H1 (cell line): Measurements from ENCODE around the gene SS18L1. TPM values are rescaled to one million over a fixed set of nuclear protein-coding genes. Genes with fewer than 3 reads are reported as not detected.

Experiments used
- CTCF ChIA-PET: fragments of 300-600 bp; sonication (Branson Sonifier 250); formaldehyde crosslinking; loops from one replicate; lab custom pipeline; 2021; ENCODE audit not compliant: partially characterized antibody; lab: Charles Lee
- POLR2A ChIA-PET: fragments of 300-600 bp; sonication (Branson Sonifier 250); formaldehyde crosslinking; loops from one replicate; lab custom pipeline; 2021; ENCODE audit warnings: inconsistent platforms; ENCODE audit not compliant: partially characterized antibody; lab: Charles Lee
- DNase-seq, 2 experiments: peaks; one replicate each; pipeline versions ENCODE4 v3.0.0 to v3.0.0-alpha.2; 2010 to 2022; ENCODE audit warnings: low spot score in 2 of 2, low read depth in 1 of 2, mixed read lengths in 1 of 2
- FAIRE-seq: peaks from 2 replicates; lab custom pipeline; 2011; peaks lifted over from hg19 to GRCh38; lab: Jason Lieb, UNC
- H2AFZ ChIP-seq: 2 replicates; pipeline ENCODE4 v1.8.1; 2012; ENCODE audit warnings: low read length, inconsistent platforms
- H2AK5ac ChIP-seq: 2 replicates; pipeline ENCODE4 v1.6.1; 2013; ENCODE audit warnings: low read depth, low read length
- H2BK120ac ChIP-seq: replicated peaks from 2 replicates; pipeline ENCODE3; 2013; ENCODE audit warnings: low read depth, low read length, inconsistent platforms
- H2BK12ac ChIP-seq: 2 replicates; pipeline ENCODE4 v1.6.1; 2013; ENCODE audit warnings: low read depth, low read length
- H2BK15ac ChIP-seq: 2 replicates; pipeline ENCODE4 v1.6.1; 2013; ENCODE audit warnings: low read length
- H2BK20ac ChIP-seq: 2 replicates; pipeline ENCODE4 v1.6.1; 2013; ENCODE audit warnings: low read length
- H2BK5ac ChIP-seq: 2 replicates; pipeline ENCODE4 v1.6.1; 2013; ENCODE audit warnings: low read depth, low read length
- H3K14ac ChIP-seq: 2 replicates; pipeline ENCODE4 v1.6.1; 2013; ENCODE audit warnings: inconsistent platforms; ENCODE audit not compliant: insufficient read length
- H3K18ac ChIP-seq: 2 replicates; pipeline ENCODE4 v1.6.1; 2013; ENCODE audit warnings: low read length; ENCODE audit errors: extremely low read depth
- H3K23ac ChIP-seq: 2 replicates; pipeline ENCODE4 v1.6.1; 2013; ENCODE audit warnings: inconsistent platforms; ENCODE audit not compliant: insufficient read length
- H3K23me2 ChIP-seq: 2 replicates; pipeline ENCODE4 v1.6.1; 2013; ENCODE audit warnings: low read depth, low read length
- H3K27ac ChIP-seq: 2 replicates; pipeline ENCODE4 v1.6.1; 2011; ENCODE audit warnings: low read depth, low read length, inconsistent platforms
- H3K27me3 ChIP-seq, 4 experiments: replicated peaks in 1 of 4; 1 replicate in 1 of 4; 2 replicates in 3 of 4; pipeline versions ENCODE4 v1.6.1 to v1.8.1; 2011 to 2013; ENCODE audit warnings: low read length in 3 of 4, mild to moderate bottlenecking in 3 of 4, inconsistent platforms in 2 of 4, mixed read lengths in 2 of 4, moderate library complexity in 1 of 4; ENCODE audit not compliant: control insufficient read depth in 3 of 4, insufficient read depth in 3 of 4; ENCODE audit errors: extremely low read depth in 1 of 4
- H3K36me3 ChIP-seq, 4 experiments: 2 replicates each; pipeline versions ENCODE4 v1.6.1 to v1.8.1; 2011 to 2013; ENCODE audit warnings: mild to moderate bottlenecking in 4 of 4, low read length in 3 of 4, moderate library complexity in 2 of 4, control low read depth in 1 of 4, inconsistent platforms in 1 of 4; ENCODE audit not compliant: insufficient read depth in 4 of 4, control insufficient read depth in 2 of 4
- H3K4ac ChIP-seq: replicated peaks from 2 replicates; pipeline ENCODE3; 2013; ENCODE audit warnings: low read length, low read depth, mixed read lengths, inconsistent platforms; ENCODE audit not compliant: insufficient read length
- H3K4me1 ChIP-seq, 4 experiments: replicated peaks in 1 of 4; 1 replicate in 1 of 4; 2 replicates in 3 of 4; pipeline versions ENCODE4 v1.6.1 to v1.8.1; 2011 to 2013; ENCODE audit warnings: low read length in 3 of 4, inconsistent platforms in 2 of 4, mixed read lengths in 1 of 4; ENCODE audit not compliant: insufficient read depth in 4 of 4, control insufficient read depth in 3 of 4
- H3K4me2 ChIP-seq, 2 experiments: 2 replicates each; pipeline versions ENCODE4 v1.6.1 to v1.8.1; 2011 to 2013; ENCODE audit warnings: low read depth in 2 of 2, low read length in 2 of 2, control low read depth in 1 of 2, inconsistent platforms in 1 of 2, mild to moderate bottlenecking in 1 of 2; ENCODE audit not compliant: insufficient read depth in 1 of 2
- H3K4me3 ChIP-seq, 4 experiments: fragments of 200-600, 300-600 bp in 1 of 4; sonication (generic), shearing (Covaris generic), sonication (Bioruptor Twin) in 1 of 4; 2 replicates each; pipeline versions ENCODE4 v1.5.1 to v1.8.1; 2011 to 2016; ENCODE audit warnings: low read length in 4 of 4, low read depth in 3 of 4, control low read depth in 2 of 4, inconsistent platforms in 2 of 4, mild to moderate bottlenecking in 2 of 4, mixed read lengths in 1 of 4, moderate library complexity in 1 of 4; ENCODE audit not compliant: insufficient read depth in 2 of 4; ENCODE audit errors: extremely low read depth in 1 of 4
- H3K56ac ChIP-seq: replicated peaks from 2 replicates; pipeline ENCODE3; 2013; ENCODE audit warnings: low read depth, mild to moderate bottlenecking, mixed read lengths, low read length, inconsistent platforms; ENCODE audit not compliant: insufficient read length
- H3K79me1 ChIP-seq: 2 replicates; pipeline ENCODE4 v1.6.1; 2013; ENCODE audit warnings: low read depth, low read length, control low read depth
- H3K79me2 ChIP-seq, 2 experiments: 2 replicates each; pipeline versions ENCODE4 v1.6.1 to v1.8.1; 2012 to 2013; ENCODE audit warnings: low read length in 2 of 2, mild to moderate bottlenecking in 2 of 2, inconsistent platforms in 1 of 2; ENCODE audit not compliant: insufficient read depth in 2 of 2, control insufficient read depth in 1 of 2
- H3K9ac ChIP-seq, 4 experiments: replicated peaks in 1 of 4; 1 replicate in 1 of 4; 2 replicates in 3 of 4; pipeline versions ENCODE4 v1.6.1 to v1.8.1; 2011 to 2013; ENCODE audit warnings: low read depth in 3 of 4, low read length in 3 of 4, control low read depth in 2 of 4, mild to moderate bottlenecking in 2 of 4, moderate library complexity in 2 of 4, inconsistent platforms in 1 of 4; ENCODE audit errors: extremely low read depth in 1 of 4
- H3K9me3 ChIP-seq, 2 experiments: 2 replicates each; pipeline versions ENCODE4 v1.6.1 to v1.8.1; 2012 to 2013; ENCODE audit warnings: mild to moderate bottlenecking in 2 of 2, moderate library complexity in 2 of 2, control low read depth in 1 of 2, inconsistent platforms in 1 of 2, low read depth in 1 of 2, low read length in 1 of 2, mixed read lengths in 1 of 2; ENCODE audit not compliant: insufficient read depth in 2 of 2
- H4K20me1 ChIP-seq, 2 experiments: replicated peaks in 1 of 2; 2 replicates each; pipeline versions ENCODE3 to v1.8.1; 2011 to 2013; ENCODE audit warnings: inconsistent platforms in 2 of 2, low read length in 2 of 2, mild to moderate bottlenecking in 1 of 2; ENCODE audit not compliant: insufficient read depth in 2 of 2, control insufficient read depth in 1 of 2
- H4K5ac ChIP-seq: 2 replicates; pipeline ENCODE4 v1.6.1; 2013; ENCODE audit warnings: low read length, low read depth, mixed read lengths, inconsistent platforms; ENCODE audit not compliant: insufficient read length
- H4K8ac ChIP-seq: 2 replicates; pipeline ENCODE4 v1.8.0; 2013; ENCODE audit warnings: mild to moderate bottlenecking, moderate library complexity, low read length, inconsistent platforms; ENCODE audit not compliant: insufficient read depth; ENCODE audit errors: extremely low read depth
- H4K91ac ChIP-seq: replicated peaks from 2 replicates; pipeline ENCODE3; 2013; ENCODE audit warnings: low read length, mixed read lengths, inconsistent platforms; ENCODE audit not compliant: insufficient read length
- RNF2 ChIP-seq: fragments of 200-900, 300-1000 bp; sonication (generic); IDR thresholded peaks from 2 replicates; pipeline ENCODE4 v1.7.1; 2016; ENCODE audit warnings: borderline replicate concordance, low read depth, mild to moderate bottlenecking, antibody characterized with exemption, low read length; ENCODE audit not compliant: poor library complexity, severe bottlenecking; ENCODE audit errors: missing control alignments
- SIRT6 ChIP-seq: IDR thresholded peaks from one replicate; pipeline ENCODE4 v1.7.1; 2012; ENCODE audit warnings: low read length, inconsistent platforms
- WGBS, 2 experiments: shearing (Covaris generic) in 1 of 2; methylation state at CpG; one replicate each; pipeline versions ENCODE4 v1.1.6 to v1.1.7; 2013 to 2015; ENCODE audit warnings: low lambda C conversion rate in 2 of 2, mixed read lengths in 2 of 2, inconsistent platforms in 1 of 2, low coverage in 1 of 2, missing lambda C conversion rate in 1 of 2; ENCODE audit not compliant: insufficient replicate concordance in 2 of 2, insufficient coverage in 1 of 2, insufficient read length in 1 of 2; ENCODE audit errors: extremely low coverage in 1 of 2, missing lambda C conversion rate in 1 of 2; 5-methylcytosine and 5-hydroxymethylcytosine counted together
- polyA plus RNA-seq, 7 experiments: library from polyadenylated mRNA; depleted of rRNA in 3 of 7; stranded (reverse) in 5 of 7; unstranded in 2 of 7; fragments of >200 nt in 5 of 7; fragments of 200-250 nt in 2 of 7; gene quantifications; 1 replicate in 5 of 7; 2 replicates in 1 of 7; 4 replicates in 1 of 7; pipeline versions ENCODE4 v1.2.1 to v1.2.3, GENCODE V29; 2011 to 2013; ENCODE audit warnings: missing spikeins in 2 of 7, mixed read lengths in 2 of 7
- total RNA-seq: library from RNA; stranded (reverse); fragmentation: NEBNext Ultra II Directional; extraction: Animal tissue kit (Norgen Biotek cat#: 25700); gene quantifications from 2 replicates; pipeline ENCODE4 v1.2.1, GENCODE V29; 2021

SS18L1 gene
- total and polyA plus RNA-seq, 2 of the 8 experiments (the other 6 are each of a cell fraction or from before 2014, with no cell fraction given), result 28.4 to 29.7 TPM

- H3K79me2 ChIP-seq, result peaks cover 7 to 68% of the 10 kb centered on the region in 2 experiments; a peak in 3 of 4 replicates
- no peak overlapping the region for H2BK20ac ChIP-seq
- H3K4ac ChIP-seq, result no peak overlapping the region
- peaks cover 22 to 61% of the 10 kb centered on the region in 2 experiments for H4K20me1 ChIP-seq
- H3K9ac ChIP-seq, result no peak overlapping the region; a peak in 1 of 7 replicates
- ChIA-PET POLR2A (no interaction called here), CTCF (interaction anchor here (0.6 to 2.6 kb wide), 2 partner anchors 23 to 30 kb away, joined by 3 to 13 read pairs; no protein-coding TSS in a partner anchor)
- no peak for FAIRE-seq
- no peak overlapping the region for H3K4me2 ChIP-seq
- peaks cover 0 to 16% (median 8%) of the 10 kb centered on the region in 4 experiments; a peak in 6 of 7 replicates for H3K4me1 ChIP-seq
- H4K91ac ChIP-seq, result no peak overlapping the region
- no peaks in the 10 kb centered on the region for H3K9me3 ChIP-seq
- no peak overlapping the region for H2AK5ac ChIP-seq
- no peak overlapping the region for H2BK5ac ChIP-seq
- WGBS, 2 experiments, result 97% methylated on average over 11 of the region's 12 CpGs; no CpG with 5 or more reads in 1 of the 2 experiments
- no peak overlapping the region for H3K14ac ChIP-seq
- no peaks in the 10 kb centered on the region for H3K23me2 ChIP-seq
- no peak overlapping the region for H2AFZ ChIP-seq
- peaks cover 5 to 23% (median 11%) of the 10 kb centered on the region in 4 experiments for H3K36me3 ChIP-seq
- H3K23ac ChIP-seq, result no peak overlapping the region
- H3K56ac ChIP-seq, result no peak overlapping the region
- TF ChIP-seq SIRT6, result no peak
- no peak for TF ChIP-seq RNF2
- no peak overlapping the region for H2BK120ac ChIP-seq
- H4K8ac ChIP-seq, result no peak overlapping the region
- no peak for DNase-seq
- no peak overlapping the region for H3K4me3 ChIP-seq
- no peak overlapping the region for H3K18ac ChIP-seq
- H4K5ac ChIP-seq, result no peak overlapping the region
- peaks cover 26% of the 10 kb centered on the region for H3K79me1 ChIP-seq
- H3K27ac ChIP-seq, result no peak overlapping the region
- no peaks in the 10 kb centered on the region for H3K27me3 ChIP-seq
- H2BK15ac ChIP-seq, result no peak overlapping the region
- H2BK12ac ChIP-seq, result no peak overlapping the region
Observed at GRCh38 chr20:62158088-62158400, 14.5 kb downstream of the SS18L1 start.
